HepG2 (cell line): Measurements from ENCODE around the gene EEA1. TPM values are rescaled to one million over a fixed set of nuclear protein-coding genes. Genes with fewer than 3 reads are reported as not detected.

Experiments
- ATAC-seq: fragments of 200-7000 bp; cut with Tn5 transposase; 3 replicates; pipeline ENCODE4 v1.9.1; 2020; ENCODE audit warnings: mild to moderate bottlenecking, moderate library complexity
- BruUV-seq: library from RNA; stranded (reverse); fragments of 400-500 nt; replicated peaks from 2 replicates; lab custom pipeline; 2021; lab: Mats Ljungman, UMichigan
- CTCF ChIA-PET: fragments of 300-600 bp; formaldehyde crosslinking; extraction: SDS; loops from one replicate; lab custom pipeline; 2021; ENCODE audit warnings: low total read pairs, inconsistent platforms, low intra/inter-chr PET ratio; lab: Yijun Ruan, JAX
- POLR2A ChIA-PET: fragments of 350-600 bp; sonication (Branson Sonifier 250); formaldehyde crosslinking; loops from one replicate; lab custom pipeline; 2020; ENCODE audit warnings: antibody characterized with exemption, inconsistent platforms; lab: Yijun Ruan, JAX
- DNase-seq: peaks from one replicate; pipeline ENCODE4 v3.0.0-alpha.2; 2015; ENCODE audit warnings: low spot score
- FAIRE-seq: peaks from 3 replicates; lab custom pipeline; 2011; peaks lifted over from hg19 to GRCh38; lab: Jason Lieb, UNC
- H2AFZ ChIP-seq: one replicate; pipeline ENCODE4 v1.6.1; 2011; ENCODE audit warnings: low read length, inconsistent platforms
- H3K27ac ChIP-seq: fragments of 300-600 bp; 3 replicates; pipeline ENCODE4 v1.8.0; 2011; ENCODE audit warnings: mixed run types, mild to moderate bottlenecking, mixed read lengths, low read length, inconsistent platforms; ENCODE audit not compliant: insufficient read depth; ENCODE audit errors: extremely low read length
- H3K27me3 ChIP-seq, 2 experiments: fragments of 200-600 bp in 1 of 2; 2 replicates in 1 of 2; 3 replicates in 1 of 2; pipeline versions ENCODE4 v1.6.0 to v1.8.0; 2011; ENCODE audit warnings: low read length in 2 of 2, mild to moderate bottlenecking in 2 of 2, moderate library complexity in 2 of 2, inconsistent platforms in 1 of 2; ENCODE audit not compliant: insufficient read depth in 2 of 2, control insufficient read depth in 1 of 2
- H3K36me3 ChIP-seq, 2 experiments: fragments of 200-600 bp in 1 of 2; replicated peaks in 1 of 2; 2 replicates in 1 of 2; 3 replicates in 1 of 2; pipeline versions ENCODE4 v1.5.1 to v1.8.0; 2011; ENCODE audit warnings: low read length in 2 of 2, inconsistent platforms in 1 of 2; ENCODE audit not compliant: insufficient read depth in 2 of 2, control insufficient read depth in 1 of 2
- H3K4me1 ChIP-seq: 2 replicates; pipeline ENCODE4 v1.5.1; 2012; ENCODE audit warnings: low read length, inconsistent platforms; ENCODE audit not compliant: insufficient read depth
- H3K4me2 ChIP-seq: 2 replicates; pipeline ENCODE4 v1.6.0; 2011; ENCODE audit warnings: low read depth, low read length, inconsistent platforms
- H3K4me3 ChIP-seq, 3 experiments: fragments of 200-600 bp in 1 of 3; sonication (generic), shearing (Covaris generic) in 1 of 3; replicated peaks in 1 of 3; 2 replicates each; pipeline ENCODE4 v1.5.1; 2011 to 2016; ENCODE audit warnings: low read length in 3 of 3, inconsistent platforms in 2 of 3, low read depth in 2 of 3, mild to moderate bottlenecking in 2 of 3, control low read depth in 1 of 3, mixed read lengths in 1 of 3; ENCODE audit not compliant: insufficient read depth in 1 of 3
- H3K79me2 ChIP-seq: one replicate; pipeline ENCODE4 v1.6.1; 2011; ENCODE audit warnings: low read length, inconsistent platforms; ENCODE audit not compliant: insufficient read depth
- H3K9ac ChIP-seq: 2 replicates; pipeline ENCODE4 v1.6.0; 2011; ENCODE audit warnings: mild to moderate bottlenecking, low read depth, low read length, inconsistent platforms; ENCODE audit not compliant: insufficient read depth
- H3K9me3 ChIP-seq: 2 replicates; pipeline ENCODE4 v1.5.1; 2012; ENCODE audit warnings: mild to moderate bottlenecking, low read length
- H4K20me1 ChIP-seq: 2 replicates; pipeline ENCODE4 v1.6.0; 2011; ENCODE audit warnings: inconsistent platforms, mild to moderate bottlenecking, low read length, moderate library complexity; ENCODE audit not compliant: insufficient read depth
- GTF2F1 ChIP-seq: fragments of 150-350 bp; IDR thresholded peaks from 2 replicates; pipeline ENCODE4 v1.6.1; 2014; ENCODE audit warnings: low read length
- HNRNPH1 ChIP-seq: fragments of 200-400 bp; formaldehyde crosslinking; optimal IDR thresholded peaks from 2 replicates; pipeline ENCODE3; 2017; ENCODE audit warnings: mild to moderate bottlenecking, low read depth, low read length
- MBD4 ChIP-seq: IDR thresholded peaks from 2 replicates; pipeline ENCODE4 v1.6.1; 2012; ENCODE audit warnings: low read length, inconsistent platforms, borderline replicate concordance
- MXD1 ChIP-seq: sonication (generic); formaldehyde crosslinking; IDR thresholded peaks from 2 replicates; pipeline ENCODE4 v1.4.0; 2020; ENCODE audit warnings: mild to moderate bottlenecking, missing genetic modification reagents
- RBM39 ChIP-seq: fragments of 200-400 bp; formaldehyde crosslinking; IDR thresholded peaks from one replicate; pipeline ENCODE4 v1.6.1; 2018; ENCODE audit warnings: antibody characterized with exemption, mild to moderate bottlenecking, low read depth, low read length; ENCODE audit not compliant: poor library complexity, severe bottlenecking
- RNF2 ChIP-seq: fragments of 450-650 bp; conservative IDR thresholded peaks from 2 replicates; pipeline ENCODE4 v1.6.1; 2016; ENCODE audit warnings: low read depth
- SALL2 ChIP-seq: sonication (generic); formaldehyde crosslinking; IDR thresholded peaks from 2 replicates; pipeline ENCODE4 v1.8.1; 2023; ENCODE audit warnings: mild to moderate bottlenecking, missing genetic modification reagents, inconsistent platforms
- ZNF30 ChIP-seq: sonication (generic); formaldehyde crosslinking; IDR thresholded peaks from 2 replicates; pipeline ENCODE4 v1.5.0; 2020; ENCODE audit warnings: mild to moderate bottlenecking, missing genetic modification reagents
- ZNF556 ChIP-seq: sonication (generic); formaldehyde crosslinking; IDR thresholded peaks from 2 replicates; pipeline ENCODE4 v1.4.0; 2020; ENCODE audit warnings: mild to moderate bottlenecking, missing genetic modification reagents, borderline replicate concordance
- ZNF639 ChIP-seq: conservative IDR thresholded peaks from 2 replicates; pipeline ENCODE4 v1.6.1; 2018; ENCODE audit warnings: missing genetic modification reagents
- ZNF780A ChIP-seq: sonication (generic); formaldehyde crosslinking; IDR thresholded peaks from 2 replicates; pipeline ENCODE4 v1.8.0; 2022; ENCODE audit warnings: mild to moderate bottlenecking, missing genetic modification reagents, moderate library complexity
- ZSCAN30 ChIP-seq: sonication (generic); formaldehyde crosslinking; IDR thresholded peaks from 2 replicates; pipeline ENCODE4 v1.5.0; 2020; ENCODE audit warnings: mild to moderate bottlenecking, missing genetic modification reagents
- WGBS: methylation state at CpG from one replicate; pipeline ENCODE4 v1.1.6; 2017; ENCODE audit warnings: low lambda C conversion rate; 5-methylcytosine and 5-hydroxymethylcytosine counted together
- in situ Hi-C: cut with HindIII; loops from 2 replicates; pipeline ENCODE4 v1.10.0; 2017; ENCODE audit warnings: low pct_unique_long_range_greater_than_20kb; ENCODE audit not compliant: extremely low pct_ligation_motif_present
- intact Hi-C: fragments of 100-400 bp; cut with micrococcal nuclease; formaldehyde crosslinking; loops from one replicate; pipeline ENCODE4 v1.10.0; 2022; ENCODE audit not compliant: unreplicated experiment
- polyA plus RNA-seq, 8 experiments: library from polyadenylated mRNA; depleted of rRNA in 3 of 8; stranded (reverse) in 7 of 8; unstranded in 1 of 8; fragments of >200 nt; fragmentation: Illumina TruSeq in 4 of 8; extraction: Trizol in 4 of 8; gene quantifications; 2 replicates each; pipeline versions ENCODE4 v1.2.1 to v1.2.3, GENCODE V29; 2011 to 2016; ENCODE audit warnings: low read depth in 4 of 8, missing spikeins in 1 of 8, mixed read lengths in 1 of 8; ENCODE audit not compliant: insufficient read depth in 1 of 8
- total RNA-seq, 5 experiments: library from RNA; depleted of rRNA; stranded (reverse); fragments of >200 nt; fragmentation: Illumina TruSeq; extraction: Trizol; gene quantifications; 2 replicates each; pipeline ENCODE4 v1.2.3, GENCODE V29; 2016; ENCODE audit warnings: low read depth in 1 of 5
- TF ChIP-seq, protein P1 (sequence below): sonication (generic); formaldehyde crosslinking; IDR thresholded peaks from 2 replicates; pipeline ENCODE4 v1.4.0; 2020; ENCODE audit warnings: missing genetic modification reagents
- TF ChIP-seq, protein P2 (sequence below), 2 experiments: fragments of 450-650 bp in 1 of 2; sonication (generic) in 1 of 2; formaldehyde crosslinking; IDR thresholded peaks; 2 replicates each; pipeline versions ENCODE4 v1.5.0 to v1.8.0; 2020 to 2022; ENCODE audit warnings: mild to moderate bottlenecking in 1 of 2, missing genetic modification reagents in 1 of 2
- TF ChIP-seq, protein P3 (sequence below): sonication (generic); formaldehyde crosslinking; IDR thresholded peaks from 2 replicates; pipeline ENCODE4 v1.8.1; 2022; ENCODE audit warnings: mild to moderate bottlenecking, missing genetic modification reagents

Gene EEA1
- total and polyA plus RNA-seq, 2 of the 13 experiments (the other 11 are each of a cell fraction or from before 2014, with no cell fraction given): 5.0 to 19.3 TPM

DNA sequence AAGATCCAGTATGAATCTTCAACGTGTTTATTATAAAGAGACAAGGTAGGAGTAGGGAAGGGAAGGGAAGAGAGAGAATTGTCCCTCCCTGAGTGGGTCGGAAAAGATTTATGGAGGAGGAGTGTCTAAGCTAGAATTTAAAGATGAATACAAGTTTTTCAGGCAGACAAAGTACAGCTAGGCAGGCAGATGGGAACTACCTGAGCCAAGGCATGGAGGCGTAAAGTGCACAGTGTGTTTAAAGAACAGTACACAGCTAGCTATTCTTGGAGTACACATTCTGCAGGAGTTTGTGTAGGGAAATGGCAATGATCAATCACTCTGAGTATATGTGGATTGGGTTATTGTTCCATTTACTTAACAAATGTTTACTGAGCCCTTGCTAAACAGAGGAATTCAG, 206.2 kb downstream of the EEA1 start:
- Histone ChIP-seq H3K4me2 (no peak overlapping the region), H3K4me1 (peaks cover 19% of the 10 kb centered on the region), H3K9ac (no peak overlapping the region), H3K27me3 (no peaks in the 10 kb centered on the region), H3K9me3 (no peaks in the 10 kb centered on the region), H3K36me3 (no peaks in the 10 kb centered on the region), H4K20me1 (no peaks in the 10 kb centered on the region), H2AFZ (no peak overlapping the region), H3K79me2 (no peaks in the 10 kb centered on the region), H3K4me3 (no peak overlapping the region), H3K27ac (no peak overlapping the region)
- 5% methylated on average over 3 of the region's 3 CpGs for WGBS
- no peak for TF ChIP-seq ZNF30
- no peak for TF ChIP-seq ZNF780A
- no peak for TF ChIP-seq GTF2F1
- TF ChIP-seq RNF2: no peak
- TF ChIP-seq, protein P1, sequence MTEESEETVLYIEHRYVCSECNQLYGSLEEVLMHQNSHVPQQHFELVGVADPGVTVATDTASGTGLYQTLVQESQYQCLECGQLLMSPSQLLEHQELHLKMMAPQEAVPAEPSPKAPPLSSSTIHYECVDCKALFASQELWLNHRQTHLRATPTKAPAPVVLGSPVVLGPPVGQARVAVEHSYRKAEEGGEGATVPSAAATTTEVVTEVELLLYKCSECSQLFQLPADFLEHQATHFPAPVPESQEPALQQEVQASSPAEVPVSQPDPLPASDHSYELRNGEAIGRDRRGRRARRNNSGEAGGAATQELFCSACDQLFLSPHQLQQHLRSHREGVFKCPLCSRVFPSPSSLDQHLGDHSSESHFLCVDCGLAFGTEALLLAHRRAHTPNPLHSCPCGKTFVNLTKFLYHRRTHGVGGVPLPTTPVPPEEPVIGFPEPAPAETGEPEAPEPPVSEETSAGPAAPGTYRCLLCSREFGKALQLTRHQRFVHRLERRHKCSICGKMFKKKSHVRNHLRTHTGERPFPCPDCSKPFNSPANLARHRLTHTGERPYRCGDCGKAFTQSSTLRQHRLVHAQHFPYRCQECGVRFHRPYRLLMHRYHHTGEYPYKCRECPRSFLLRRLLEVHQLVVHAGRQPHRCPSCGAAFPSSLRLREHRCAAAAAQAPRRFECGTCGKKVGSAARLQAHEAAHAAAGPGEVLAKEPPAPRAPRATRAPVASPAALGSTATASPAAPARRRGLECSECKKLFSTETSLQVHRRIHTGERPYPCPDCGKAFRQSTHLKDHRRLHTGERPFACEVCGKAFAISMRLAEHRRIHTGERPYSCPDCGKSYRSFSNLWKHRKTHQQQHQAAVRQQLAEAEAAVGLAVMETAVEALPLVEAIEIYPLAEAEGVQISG: no peak
- no peak for TF ChIP-seq ZNF639
- no peak for TF ChIP-seq HNRNPH1
- TF ChIP-seq, protein P2, sequence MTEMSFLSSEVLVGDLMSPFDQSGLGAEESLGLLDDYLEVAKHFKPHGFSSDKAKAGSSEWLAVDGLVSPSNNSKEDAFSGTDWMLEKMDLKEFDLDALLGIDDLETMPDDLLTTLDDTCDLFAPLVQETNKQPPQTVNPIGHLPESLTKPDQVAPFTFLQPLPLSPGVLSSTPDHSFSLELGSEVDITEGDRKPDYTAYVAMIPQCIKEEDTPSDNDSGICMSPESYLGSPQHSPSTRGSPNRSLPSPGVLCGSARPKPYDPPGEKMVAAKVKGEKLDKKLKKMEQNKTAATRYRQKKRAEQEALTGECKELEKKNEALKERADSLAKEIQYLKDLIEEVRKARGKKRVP (CRISPR knock-in tag; IDR thresholded peaks at IDR 0.05): no peak
- no peak for TF ChIP-seq MXD1 (CRISPR knock-in tag)
- no peak for TF ChIP-seq RBM39
- TF ChIP-seq MBD4: no peak
- no peak for TF ChIP-seq SALL2 (CRISPR knock-in tag)
- TF ChIP-seq, protein P3, sequence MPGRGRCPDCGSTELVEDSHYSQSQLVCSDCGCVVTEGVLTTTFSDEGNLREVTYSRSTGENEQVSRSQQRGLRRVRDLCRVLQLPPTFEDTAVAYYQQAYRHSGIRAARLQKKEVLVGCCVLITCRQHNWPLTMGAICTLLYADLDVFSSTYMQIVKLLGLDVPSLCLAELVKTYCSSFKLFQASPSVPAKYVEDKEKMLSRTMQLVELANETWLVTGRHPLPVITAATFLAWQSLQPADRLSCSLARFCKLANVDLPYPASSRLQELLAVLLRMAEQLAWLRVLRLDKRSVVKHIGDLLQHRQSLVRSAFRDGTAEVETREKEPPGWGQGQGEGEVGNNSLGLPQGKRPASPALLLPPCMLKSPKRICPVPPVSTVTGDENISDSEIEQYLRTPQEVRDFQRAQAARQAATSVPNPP (CRISPR knock-in tag): no peak
- TF ChIP-seq ZSCAN30 (CRISPR knock-in tag): no peak
- TF ChIP-seq ZNF556: no peak
- intact Hi-C loops: no loop called here
- CTCF ChIA-PET: no interaction called here
- in situ Hi-C loops: no loop called here
- DNase-seq (no peak), ATAC-seq (no peak), FAIRE-seq (no peak)
- BruUV-seq: no TSS peak
- POLR2A ChIA-PET: no interaction called here
